ENCODE data around the gene GRIK4.

DNA sequence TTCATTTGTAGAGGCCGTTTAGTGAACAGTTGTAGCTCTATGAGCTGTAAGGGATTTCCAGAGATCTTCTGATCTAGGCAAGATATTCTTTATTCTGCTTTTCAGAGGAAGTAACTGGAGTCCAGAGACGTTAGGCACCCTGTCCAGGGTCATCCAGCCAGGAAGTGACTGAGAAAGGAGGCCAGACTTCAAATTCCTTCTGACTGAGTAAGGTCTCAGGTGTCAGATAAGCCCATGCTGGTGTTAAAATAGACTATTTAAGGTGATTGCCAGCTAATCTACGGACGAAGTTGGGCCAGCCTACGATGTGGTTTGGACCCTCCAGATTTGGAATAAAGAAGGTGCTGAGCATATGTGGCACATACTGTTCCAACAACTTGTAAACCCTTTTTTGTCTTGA is 54.6 kb downstream of the GRIK4 start:
- TF ChIP-seq, protein P1, sequence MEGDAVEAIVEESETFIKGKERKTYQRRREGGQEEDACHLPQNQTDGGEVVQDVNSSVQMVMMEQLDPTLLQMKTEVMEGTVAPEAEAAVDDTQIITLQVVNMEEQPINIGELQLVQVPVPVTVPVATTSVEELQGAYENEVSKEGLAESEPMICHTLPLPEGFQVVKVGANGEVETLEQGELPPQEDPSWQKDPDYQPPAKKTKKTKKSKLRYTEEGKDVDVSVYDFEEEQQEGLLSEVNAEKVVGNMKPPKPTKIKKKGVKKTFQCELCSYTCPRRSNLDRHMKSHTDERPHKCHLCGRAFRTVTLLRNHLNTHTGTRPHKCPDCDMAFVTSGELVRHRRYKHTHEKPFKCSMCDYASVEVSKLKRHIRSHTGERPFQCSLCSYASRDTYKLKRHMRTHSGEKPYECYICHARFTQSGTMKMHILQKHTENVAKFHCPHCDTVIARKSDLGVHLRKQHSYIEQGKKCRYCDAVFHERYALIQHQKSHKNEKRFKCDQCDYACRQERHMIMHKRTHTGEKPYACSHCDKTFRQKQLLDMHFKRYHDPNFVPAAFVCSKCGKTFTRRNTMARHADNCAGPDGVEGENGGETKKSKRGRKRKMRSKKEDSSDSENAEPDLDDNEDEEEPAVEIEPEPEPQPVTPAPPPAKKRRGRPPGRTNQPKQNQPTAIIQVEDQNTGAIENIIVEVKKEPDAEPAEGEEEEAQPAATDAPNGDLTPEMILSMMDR (conservative IDR thresholded peaks at IDR 0.05) = no peak
- TF ChIP-seq EZH2 (IDR thresholded peaks at IDR 0.05; ENCODE audit: low read depth) = no peak
